Upper lobe of left lung (tissue), 4 donors: Measurements from ENCODE around the gene PIP5K1C.

Source experiments
- CTCF ChIP-seq, 6 experiments: fragments of 450-650 bp in 4 of 6; fragments of 200-600 bp in 2 of 6; sonication (generic) in 2 of 6; IDR thresholded peaks; one replicate each; pipeline ENCODE4 v1.5.1; 2016 to 2019; ENCODE audit warnings: antibody characterized with exemption in 6 of 6
- EP300 ChIP-seq, 4 donors: sonication (generic); formaldehyde crosslinking; IDR thresholded peaks; one replicate each; pipeline ENCODE4 v1.5.1; 2017; ENCODE audit warnings: antibody characterized with exemption in 4 of 4, control low read depth in 2 of 4
- POLR2A ChIP-seq, 4 donors: fragments of 450-650 bp; IDR thresholded peaks; one replicate each; pipeline ENCODE4 v1.5.1; 2016 to 2017; ENCODE audit warnings: antibody characterized with exemption in 4 of 4, mild to moderate bottlenecking in 2 of 4
- POLR2AphosphoS5 ChIP-seq, 2 donors: sonication (generic); formaldehyde crosslinking; IDR thresholded peaks; one replicate each; pipeline ENCODE4 v1.5.1; 2017; ENCODE audit warnings: antibody characterized with exemption in 2 of 2

DNA sequence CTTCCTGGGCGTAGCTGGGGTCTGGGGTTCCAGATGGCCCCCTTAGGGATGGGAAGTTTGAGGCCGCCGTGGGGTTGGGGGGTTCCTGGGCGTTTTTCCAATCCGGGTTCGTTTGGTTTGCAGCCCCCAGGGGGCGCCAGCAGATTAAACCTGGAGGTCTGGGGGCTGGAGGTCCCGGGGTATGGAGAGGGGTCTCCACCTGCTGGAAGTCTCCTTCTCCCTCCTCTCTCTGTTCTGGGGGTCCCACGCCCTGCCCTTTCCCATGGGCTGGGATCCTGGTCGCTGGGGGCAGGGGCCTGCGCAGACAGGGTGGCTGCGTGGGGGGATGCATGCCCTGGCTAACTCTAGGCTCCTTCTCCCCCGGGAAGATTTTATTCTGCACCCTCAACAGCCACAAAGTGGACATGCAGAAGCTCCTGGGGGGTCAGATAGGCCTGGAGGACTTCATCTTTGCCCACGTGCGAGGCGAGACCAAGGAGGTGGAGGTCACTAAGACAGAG is 114.1 kb downstream of the PIP5K1C start:
- TF ChIP-seq CTCF (IDR thresholded peaks at IDR 0.05) (peak in 5 of 6 experiments; percentile 25 to 52 (median 47)), POLR2AphosphoS5 (IDR thresholded peaks at IDR 0.05) (no peak), EP300 (IDR thresholded peaks at IDR 0.05) (no peak), POLR2A (IDR thresholded peaks at IDR 0.05) (no peak)
